ENCODE results near the gene AP1S1.
"Not testable (repeated sequence)": the region's sequence is repeated elsewhere in the genome, so short reads cannot be mapped to it uniquely, and the experiment has no call there.

DNA sequence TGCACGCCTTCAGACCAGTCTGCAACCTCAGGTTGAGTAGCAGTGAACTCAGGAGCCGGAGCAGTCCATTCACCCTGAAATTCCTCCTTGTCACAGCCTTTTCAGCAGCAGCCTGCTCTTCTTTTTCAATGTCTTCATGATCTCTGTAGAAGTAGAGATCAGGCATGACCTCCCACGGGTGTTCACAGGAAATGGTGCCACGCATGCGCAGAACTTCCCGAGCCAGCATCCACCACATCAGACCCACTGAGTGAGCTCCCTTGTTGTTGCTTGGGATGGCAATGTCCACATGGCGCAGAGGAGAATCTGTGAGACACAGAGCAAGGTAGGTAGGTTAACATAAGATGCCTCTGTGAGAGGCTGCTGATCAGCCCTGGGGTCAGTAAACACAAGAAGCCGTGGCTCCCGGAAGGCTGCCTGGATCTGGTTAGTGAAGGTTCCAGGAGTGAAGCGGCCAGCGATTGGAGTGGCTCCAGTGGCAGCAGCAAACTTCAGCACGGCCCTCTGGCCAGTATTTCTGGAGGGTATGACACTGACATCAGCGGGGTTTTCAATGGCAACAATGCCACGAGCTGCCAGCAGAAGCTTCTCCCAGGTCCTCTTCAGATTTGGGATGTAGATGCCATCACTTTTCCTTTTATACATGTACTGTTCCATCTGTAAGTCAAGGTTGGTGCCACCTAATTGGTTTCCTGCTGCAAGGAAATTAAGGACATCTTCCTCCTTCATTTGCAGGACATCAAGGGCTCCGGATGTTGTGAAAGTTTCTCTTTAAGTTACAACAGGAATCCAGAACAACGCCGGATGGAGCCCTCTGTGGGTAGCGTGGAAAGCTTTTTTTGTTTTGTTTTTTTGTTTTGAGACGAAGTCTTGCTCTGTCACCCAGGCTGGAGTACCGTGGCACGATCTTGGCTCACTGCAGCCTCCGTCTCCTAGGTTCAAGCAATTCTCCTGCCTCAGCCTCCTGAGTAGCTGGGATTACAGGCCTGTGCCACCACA, 49.8 kb downstream of the AP1S1 start:
- not testable (repeated sequence) for TF ChIP-seq POLR2A (IDR thresholded peaks at IDR 0.05; ENCODE audit: low read depth, low read length); EZH2 (IDR thresholded peaks at IDR 0.05; ENCODE audit: borderline replicate concordance, low read depth, low read length, severe bottlenecking)

Measured in endothelial cell of umbilical vein (primary cell).